BLaER1 treated with 17β-estradiol and CSF1 and Interleukin-3, amounts not matched to agents 10 nM and 100 nM (cell line): ENCODE data around the gene NIPBL.

Experiments
- H3K27ac ChIP-seq, 11 experiments: shearing (Covaris generic); formaldehyde crosslinking; 2 replicates each; pipeline ENCODE4 v1.8.1; 2022
- H3K27me3 ChIP-seq, 11 experiments: shearing (Covaris generic); formaldehyde crosslinking; 2 replicates each; pipeline ENCODE4 v1.8.1; 2022
- H3K36me3 ChIP-seq, 11 experiments: shearing (Covaris generic); formaldehyde crosslinking; 2 replicates each; pipeline ENCODE4 v1.8.1; 2022
- H3K4me1 ChIP-seq, 10 experiments: shearing (Covaris generic); formaldehyde crosslinking; 2 replicates each; pipeline ENCODE4 v1.8.1; 2022
- H3K4me2 ChIP-seq, 11 experiments: shearing (Covaris generic); formaldehyde crosslinking; 2 replicates each; pipeline ENCODE4 v1.8.1; 2022
- H3K4me3 ChIP-seq, 10 experiments: shearing (Covaris generic); formaldehyde crosslinking; 2 replicates each; pipeline ENCODE4 v1.8.1; 2022
- H3K9ac ChIP-seq, 11 experiments: shearing (Covaris generic); formaldehyde crosslinking; 2 replicates each; pipeline ENCODE4 v1.8.1; 2022
- H3K9me3 ChIP-seq, 11 experiments: shearing (Covaris generic); formaldehyde crosslinking; replicated peaks in 1 of 11; 2 replicates each; pipeline ENCODE4 v1.8.1; 2022
- H4K20me1 ChIP-seq, 11 experiments: shearing (Covaris generic); formaldehyde crosslinking; 2 replicates each; pipeline ENCODE4 v1.8.1; 2022
- Cebpa-rat ChIP-seq, 11 experiments: shearing (Covaris generic); IDR thresholded peaks; 2 replicates each; pipeline ENCODE4 v1.8.1; 2022

Gene NIPBL

DNA sequence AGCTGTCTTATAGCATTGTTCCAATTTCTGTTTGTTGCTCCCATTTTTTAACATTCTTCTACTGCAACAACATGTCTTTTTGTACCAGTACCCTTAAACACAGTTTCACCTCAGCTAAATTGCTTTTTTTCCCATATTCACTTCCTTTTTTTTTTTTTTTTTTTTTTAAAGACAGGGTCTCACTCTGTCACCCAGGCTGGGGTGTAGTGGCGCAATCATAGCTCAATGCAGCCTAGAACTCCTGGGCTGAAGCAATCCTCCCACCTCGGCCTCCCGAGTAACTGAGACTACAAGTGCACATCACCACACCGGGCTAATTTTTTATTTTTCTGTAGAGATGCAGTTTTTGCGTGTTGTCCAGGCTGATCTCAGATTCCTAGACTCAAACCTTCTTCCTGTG lies 161.3 kb downstream of the NIPBL start:
- no peak overlapping the region for H3K27ac ChIP-seq
- TF ChIP-seq Cebpa-rat (IDR thresholded peaks at IDR 0.05): 0 out of 22 replicates have a peak, but pooled peaks of 1 of the 11 experiments have one; percentile 8
- H3K9me3 ChIP-seq: no peaks in the 10 kb centered on the region
- H3K4me2 ChIP-seq: no peak overlapping the region
- no peak overlapping the region for H3K4me3 ChIP-seq
- no peaks in the 10 kb centered on the region for H3K27me3 ChIP-seq
- H3K36me3 ChIP-seq: peaks cover 40 to 95% (median 61%) of the 10 kb centered on the region in 11 experiments
- no peak overlapping the region for H3K9ac ChIP-seq
- H3K4me1 ChIP-seq: peaks cover 0 to 13% (median 9%) of the 10 kb centered on the region in 10 experiments; a peak in 13 of 20 replicates
- peaks cover 0 to 24% (median 0%) of the 10 kb centered on the region in 11 experiments; a peak in 8 of 22 replicates for H4K20me1 ChIP-seq

DNA sequence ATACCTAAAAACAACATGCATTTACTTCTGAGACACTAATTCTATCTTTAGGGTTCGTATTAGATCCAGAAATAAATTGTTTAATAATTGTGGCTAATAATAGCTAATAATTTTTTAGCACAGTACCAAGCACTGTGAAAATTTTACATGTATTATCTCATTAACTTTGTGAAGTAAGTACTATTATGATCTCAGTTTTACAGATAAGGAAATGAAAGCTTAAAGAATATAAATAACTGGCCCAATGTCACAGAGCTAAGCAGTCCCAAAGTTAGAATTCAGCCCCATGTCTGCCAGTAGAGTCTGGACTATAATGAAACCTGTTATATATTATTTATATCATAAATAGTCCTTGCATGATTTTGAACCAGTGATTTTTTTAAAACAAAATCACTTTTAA lies 163.3 kb downstream of the NIPBL start:
- TF ChIP-seq Cebpa-rat (IDR thresholded peaks at IDR 0.05): no peak
- Histone ChIP-seq H3K27ac (no peak overlapping the region), H3K27me3 (no peaks in the 10 kb centered on the region), H3K4me2 (no peak overlapping the region), H4K20me1 (peaks cover 0 to 11% (median 0%) of the 10 kb centered on the region in 11 experiments; a peak in 8 of 22 replicates), H3K4me3 (no peak overlapping the region), H3K9ac (no peak overlapping the region), H3K36me3 (peaks cover 54 to 95% (median 72%) of the 10 kb centered on the region in 11 experiments), H3K9me3 (no peaks in the 10 kb centered on the region), H3K4me1 (peaks cover 0 to 11% (median 5%) of the 10 kb centered on the region in 10 experiments; a peak in 13 of 20 replicates)

DNA sequence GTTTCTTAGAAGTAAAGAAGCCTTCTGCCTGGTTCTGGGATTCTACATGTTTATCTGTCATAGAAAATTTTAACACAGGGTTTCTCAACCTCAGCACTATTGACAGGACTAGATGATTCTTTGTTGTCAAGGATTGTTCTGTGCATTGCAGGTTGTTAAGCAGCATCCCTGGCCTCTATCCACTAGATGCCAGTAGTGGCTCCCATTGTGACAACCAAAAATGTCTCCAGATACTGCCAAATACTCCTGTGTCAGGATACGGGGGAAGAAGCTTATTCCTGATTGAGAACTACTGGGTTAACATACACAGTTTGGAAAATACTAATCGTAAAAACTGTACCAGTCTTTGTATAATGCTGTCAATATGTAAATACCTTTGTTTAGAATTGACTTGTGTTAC lies 167.1 kb downstream of the NIPBL start:
- peaks cover 77 to 100% (median 92%) of the 10 kb centered on the region in 11 experiments for H3K36me3 ChIP-seq
- H3K4me3 ChIP-seq: no peak overlapping the region
- no peak overlapping the region for H3K27ac ChIP-seq
- no peak for TF ChIP-seq Cebpa-rat (IDR thresholded peaks at IDR 0.05)
- no peaks in the 10 kb centered on the region for H3K27me3 ChIP-seq
- no peak overlapping the region for H3K9ac ChIP-seq
- no peak overlapping the region for H3K4me2 ChIP-seq
- H3K4me1 ChIP-seq: no peaks in the 10 kb centered on the region
- H4K20me1 ChIP-seq: no peaks in the 10 kb centered on the region; a peak in 2 of 22 replicates
- H3K9me3 ChIP-seq: no peaks in the 10 kb centered on the region

DNA sequence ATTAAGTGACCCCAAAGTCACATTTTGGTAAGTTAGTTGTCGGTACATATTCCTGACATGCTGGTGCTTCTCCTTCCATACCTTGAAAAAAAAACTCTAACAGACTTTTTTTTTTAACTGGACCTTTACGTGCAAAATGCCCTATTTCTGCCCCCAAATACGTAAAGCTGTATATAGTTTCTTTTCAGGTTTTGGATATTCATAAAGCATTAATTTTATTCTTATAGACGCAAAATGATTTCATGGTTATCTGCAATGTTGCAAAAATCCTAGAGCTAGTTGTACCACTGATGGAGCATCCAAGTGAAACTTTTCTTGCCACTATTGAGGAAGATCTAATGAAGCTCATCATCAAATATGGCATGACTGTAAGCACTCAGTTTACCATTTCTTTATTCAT lies 167.6 kb downstream of the NIPBL start:
- H3K9ac ChIP-seq: no peak overlapping the region
- H4K20me1 ChIP-seq: no peaks in the 10 kb centered on the region; a peak in 1 of 22 replicates
- no peaks in the 10 kb centered on the region for H3K27me3 ChIP-seq
- no peaks in the 10 kb centered on the region for H3K4me1 ChIP-seq
- H3K4me3 ChIP-seq: no peak overlapping the region
- no peak for TF ChIP-seq Cebpa-rat (IDR thresholded peaks at IDR 0.05)
- H3K36me3 ChIP-seq: peaks cover 78 to 100% (median 92%) of the 10 kb centered on the region in 11 experiments
- no peaks in the 10 kb centered on the region for H3K9me3 ChIP-seq
- H3K27ac ChIP-seq: no peak overlapping the region
- H3K4me2 ChIP-seq: no peak overlapping the region

DNA sequence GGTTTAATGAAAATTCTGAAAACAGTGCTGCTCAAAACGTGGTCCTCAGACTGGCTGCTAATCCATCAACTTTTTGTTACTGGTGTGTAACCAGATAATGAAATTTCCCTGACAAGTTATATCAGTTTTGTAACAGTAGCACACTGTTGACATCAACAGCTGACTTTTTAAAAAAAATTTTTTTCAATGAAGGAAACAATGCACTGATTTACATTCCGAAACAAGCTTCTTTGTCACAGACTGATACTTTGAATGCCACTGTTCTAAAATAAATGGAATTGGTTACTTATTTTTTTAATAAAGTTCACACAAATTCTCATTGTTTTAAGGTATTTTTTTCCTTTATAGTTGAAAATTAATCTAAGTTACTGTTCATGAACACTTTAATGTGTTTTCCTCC lies 169.1 kb downstream of the NIPBL start:
- Histone ChIP-seq H3K4me1 (no peaks in the 10 kb centered on the region), H3K4me3 (no peak overlapping the region), H4K20me1 (no peaks in the 10 kb centered on the region; a peak in 1 of 22 replicates), H3K9ac (no peak overlapping the region), H3K27me3 (no peaks in the 10 kb centered on the region), H3K9me3 (no peaks in the 10 kb centered on the region), H3K27ac (no peak overlapping the region), H3K4me2 (no peak overlapping the region), H3K36me3 (peaks cover 87 to 100% (median 96%) of the 10 kb centered on the region in 11 experiments)
- TF ChIP-seq Cebpa-rat (IDR thresholded peaks at IDR 0.05): no peak

DNA sequence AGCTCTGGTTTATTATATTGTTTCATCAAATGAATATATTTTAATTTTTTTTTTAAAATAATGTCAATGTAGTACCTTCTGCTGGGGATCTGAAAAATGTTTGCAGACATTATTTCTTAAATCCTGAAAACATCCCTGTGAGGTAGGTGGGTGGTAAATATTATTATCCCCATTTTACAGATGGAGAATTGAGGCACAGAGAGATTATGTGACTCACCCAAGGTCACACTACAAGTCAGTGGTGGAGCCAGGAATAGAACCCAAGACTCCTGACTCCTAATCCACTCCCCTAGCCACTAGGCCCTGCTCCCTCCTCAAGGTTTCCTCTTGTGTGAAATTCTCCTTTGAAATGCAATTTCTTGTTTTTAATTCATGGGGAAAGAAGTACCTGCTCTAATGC lies 171.4 kb downstream of the NIPBL start:
- Histone ChIP-seq H3K4me3 (no peak overlapping the region), H3K27ac (no peak overlapping the region), H3K4me2 (no peak overlapping the region), H3K9ac (no peak overlapping the region), H3K9me3 (no peaks in the 10 kb centered on the region), H4K20me1 (no peaks in the 10 kb centered on the region), H3K4me1 (no peaks in the 10 kb centered on the region), H3K36me3 (peaks cover 95 to 100% (median 99%) of the 10 kb centered on the region in 11 experiments), H3K27me3 (no peaks in the 10 kb centered on the region)
- no peak for TF ChIP-seq Cebpa-rat (IDR thresholded peaks at IDR 0.05)

DNA sequence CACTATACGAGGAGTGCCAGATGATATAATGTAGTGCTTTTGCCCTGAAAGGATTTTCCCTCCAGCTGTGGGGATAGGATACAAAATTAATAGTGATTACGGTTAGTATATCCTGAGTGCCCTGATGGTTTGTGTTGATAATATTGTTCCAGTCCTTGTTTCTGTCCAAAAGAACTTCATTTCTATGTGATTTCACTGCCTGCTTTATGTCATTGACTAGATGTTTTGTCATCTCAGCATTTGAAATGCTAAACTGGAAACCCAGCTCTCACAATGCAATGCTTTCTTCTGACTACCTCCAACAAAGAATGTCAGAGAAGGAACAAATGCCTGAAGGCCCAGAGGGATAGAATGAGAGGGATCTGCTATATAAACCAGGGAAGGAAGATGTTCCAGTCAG lies 177.8 kb downstream of the NIPBL start:
- H3K36me3 ChIP-seq: peaks cover 93 to 100% (median 98%) of the 10 kb centered on the region in 11 experiments
- no peak overlapping the region for H3K27ac ChIP-seq
- no peak overlapping the region for H3K4me2 ChIP-seq
- no peaks in the 10 kb centered on the region for H3K4me1 ChIP-seq
- no peak overlapping the region for H3K4me3 ChIP-seq
- H3K9me3 ChIP-seq: no peaks in the 10 kb centered on the region
- peaks cover 0 to 4% (median 0%) of the 10 kb centered on the region in 11 experiments; a peak in 3 of 22 replicates for H4K20me1 ChIP-seq
- no peaks in the 10 kb centered on the region for H3K27me3 ChIP-seq
- no peak overlapping the region for H3K9ac ChIP-seq
- TF ChIP-seq Cebpa-rat (IDR thresholded peaks at IDR 0.05): no peak

DNA sequence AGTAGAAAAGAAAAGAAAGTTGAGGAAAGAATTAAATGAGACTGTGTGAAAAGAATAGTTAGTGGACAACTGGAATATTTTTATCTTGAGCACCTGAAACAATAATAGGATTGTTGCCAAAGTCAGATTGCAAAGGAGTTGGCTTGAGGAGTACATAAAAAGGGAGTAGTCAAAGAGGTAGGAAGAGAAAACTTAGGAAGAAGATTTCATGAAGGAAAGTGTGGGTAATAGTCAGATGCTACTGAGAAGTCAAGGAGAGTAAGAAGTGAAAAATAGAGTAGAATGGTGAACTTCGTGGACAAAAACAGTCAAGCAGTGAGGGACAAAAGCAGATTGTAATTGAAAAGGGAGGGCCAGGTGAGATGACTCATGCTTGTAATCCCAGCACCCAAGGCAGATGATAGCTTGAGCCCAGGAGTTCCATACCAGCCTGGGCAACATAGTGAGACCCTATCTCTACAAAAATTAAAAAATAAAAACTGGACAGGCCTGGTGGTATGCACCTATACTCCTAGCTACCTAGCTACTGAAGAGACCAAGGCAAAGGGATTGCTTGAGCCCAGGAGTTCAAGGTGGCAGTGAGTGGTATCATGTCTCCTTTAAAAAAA lies 178.9 kb downstream of the NIPBL start:
- H3K4me1 ChIP-seq: no peaks in the 10 kb centered on the region
- H3K4me2 ChIP-seq: no peak overlapping the region
- H3K9ac ChIP-seq: no peak overlapping the region
- peaks cover 0 to 4% (median 0%) of the 10 kb centered on the region in 11 experiments; a peak in 3 of 22 replicates for H4K20me1 ChIP-seq
- no peaks in the 10 kb centered on the region for H3K9me3 ChIP-seq
- H3K4me3 ChIP-seq: no peak overlapping the region
- TF ChIP-seq Cebpa-rat (IDR thresholded peaks at IDR 0.05): no peak
- H3K27ac ChIP-seq: no peak overlapping the region
- H3K36me3 ChIP-seq: peaks cover 91 to 100% (median 97%) of the 10 kb centered on the region in 11 experiments
- H3K27me3 ChIP-seq: no peaks in the 10 kb centered on the region

DNA sequence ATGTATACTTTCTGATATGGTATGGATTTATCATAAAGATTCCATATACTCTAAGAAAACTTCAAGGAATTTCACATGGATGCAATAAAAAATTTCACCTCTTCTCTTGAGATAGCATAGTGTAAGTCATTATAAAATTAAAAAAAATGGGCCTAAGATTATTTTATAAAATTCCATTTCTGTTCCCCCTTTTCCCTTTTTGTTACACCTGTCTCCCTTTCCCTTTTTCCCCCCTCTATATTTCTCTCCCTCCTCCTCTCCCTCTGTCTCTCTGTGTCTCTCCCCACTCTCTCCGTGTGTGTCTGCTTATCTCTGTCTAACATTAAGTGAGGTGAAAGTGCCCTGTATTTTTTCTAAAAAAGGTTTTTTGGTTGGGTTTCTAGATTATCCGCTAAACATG lies 180.2 kb downstream of the NIPBL start:
- Histone ChIP-seq H3K9me3 (no peaks in the 10 kb centered on the region), H3K36me3 (peaks cover 92 to 100% (median 97%) of the 10 kb centered on the region in 11 experiments), H4K20me1 (peaks cover 0 to 6% (median 0%) of the 10 kb centered on the region in 11 experiments; a peak in 3 of 22 replicates), H3K4me1 (no peaks in the 10 kb centered on the region), H3K4me3 (no peak overlapping the region), H3K9ac (no peak overlapping the region), H3K4me2 (no peak overlapping the region), H3K27ac (no peak overlapping the region), H3K27me3 (no peaks in the 10 kb centered on the region)
- TF ChIP-seq Cebpa-rat (IDR thresholded peaks at IDR 0.05): no peak

DNA sequence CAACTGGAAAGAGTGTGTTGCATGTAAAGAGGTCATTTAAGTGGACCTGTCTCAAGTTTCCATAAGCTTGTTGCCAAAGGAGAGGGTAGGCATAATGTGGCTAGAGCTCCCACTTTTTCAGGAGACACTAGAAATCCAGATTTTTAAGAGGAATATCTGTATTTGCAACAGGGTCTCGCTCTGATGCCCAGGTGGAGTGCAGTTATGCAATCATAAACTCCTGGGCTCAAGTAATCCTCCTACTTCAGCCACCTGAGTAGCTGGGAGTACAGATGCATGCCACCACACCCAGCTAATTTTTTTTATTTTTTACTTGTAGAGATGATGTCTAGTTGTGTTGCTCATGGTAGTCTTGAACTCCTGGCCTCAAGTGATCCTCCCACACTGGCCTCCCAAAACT lies 183.5 kb downstream of the NIPBL start:
- Histone ChIP-seq H3K9ac (no peak overlapping the region), H3K36me3 (peaks cover 93 to 100% (median 98%) of the 10 kb centered on the region in 11 experiments)

More for the DNA sequence above, 183.5 kb downstream of the NIPBL start:
- Histone ChIP-seq H3K4me3 (no peak overlapping the region), H3K4me2 (no peak overlapping the region), H3K4me1 (no peaks in the 10 kb centered on the region), H3K27me3 (no peaks in the 10 kb centered on the region), H3K27ac (no peak overlapping the region), H3K9me3 (no peaks in the 10 kb centered on the region), H4K20me1 (peaks cover 0 to 6% (median 0%) of the 10 kb centered on the region in 11 experiments; a peak in 4 of 22 replicates)
- no peak for TF ChIP-seq Cebpa-rat (IDR thresholded peaks at IDR 0.05)
